ENCODE data around the gene KLF13.

Gene KLF13

GRCh38 chr15:31294067-31294466 lies 32.6 kb upstream of the KLF13 start:
- H4K20me1 ChIP-seq (ENCODE audit: insufficient read depth, low read length) = no peaks in the 10 kb centered on the region
- H3K4me3 ChIP-seq (ENCODE audit: low read depth, low read length, poor library complexity, severe bottlenecking) = no peak overlapping the region
- no peaks in the 10 kb centered on the region for H3F3A ChIP-seq (ENCODE audit: insufficient read depth, low read length)
- no peaks in the 10 kb centered on the region for H3K4me1 ChIP-seq (ENCODE audit: insufficient read depth, low read length, severe bottlenecking)
- H3K79me2 ChIP-seq (ENCODE audit: insufficient read depth, low read length) = no peaks in the 10 kb centered on the region
- peaks cover 4% of the 10 kb centered on the region; the same call in 1 of the 2 replicates for H3K9me3 ChIP-seq (ENCODE audit: low read length)
- H3K36me3 ChIP-seq (ENCODE audit: insufficient read depth, low read length) = no peaks in the 10 kb centered on the region; the same call in 1 of the 2 replicates
- no peak overlapping the region for H3K4me2 ChIP-seq (ENCODE audit: low read length)
- TF ChIP-seq CTCF (IDR thresholded peaks at IDR 0.05; ENCODE audit: low read length) (no peak), EZH2 (IDR thresholded peaks at IDR 0.05; ENCODE audit: borderline replicate concordance, low read length) (no peak)
- no peaks in the 10 kb centered on the region for H3K27me3 ChIP-seq (ENCODE audit: insufficient read depth, low read length)
- no peak overlapping the region for H3K27ac ChIP-seq (ENCODE audit: low read depth, low read length, poor library complexity, severe bottlenecking)
- H2AFZ ChIP-seq (ENCODE audit: low read length) = no peak overlapping the region
- H3K9me2 ChIP-seq (ENCODE audit: low read depth, low read length) = no peaks in the 10 kb centered on the region
- no peak overlapping the region for H3K9ac ChIP-seq (ENCODE audit: low read length)

- no peaks in the 10 kb centered on the region for H3K9me2 ChIP-seq (ENCODE audit: low read depth, low read length)
- TF ChIP-seq EZH2 (IDR thresholded peaks at IDR 0.05; ENCODE audit: borderline replicate concordance, low read length) (no peak), CTCF (IDR thresholded peaks at IDR 0.05; ENCODE audit: low read length) (no peak)
- H3F3A ChIP-seq (ENCODE audit: insufficient read depth, low read length) = no peaks in the 10 kb centered on the region
- H3K9me3 ChIP-seq (ENCODE audit: low read length) = no peaks in the 10 kb centered on the region
- no peak overlapping the region for H2AFZ ChIP-seq (ENCODE audit: low read length)
- H3K79me2 ChIP-seq (ENCODE audit: insufficient read depth, low read length) = no peaks in the 10 kb centered on the region
- no peaks in the 10 kb centered on the region for H3K27me3 ChIP-seq (ENCODE audit: insufficient read depth, low read length)
- no peaks in the 10 kb centered on the region; the same call in 1 of the 2 replicates for H3K36me3 ChIP-seq (ENCODE audit: insufficient read depth, low read length)
- peaks cover 11% of the 10 kb centered on the region for H3K4me1 ChIP-seq (ENCODE audit: insufficient read depth, low read length, severe bottlenecking)
- H4K20me1 ChIP-seq (ENCODE audit: insufficient read depth, low read length) = no peaks in the 10 kb centered on the region
- H3K4me2 ChIP-seq (ENCODE audit: low read length) = no peak overlapping the region
- H3K27ac ChIP-seq (ENCODE audit: low read depth, low read length, poor library complexity, severe bottlenecking) = no peak overlapping the region
- H3K4me3 ChIP-seq (ENCODE audit: low read depth, low read length, poor library complexity, severe bottlenecking) = no peak overlapping the region
- H3K9ac ChIP-seq (ENCODE audit: low read length) = no peak overlapping the region
These were observed 31.0 kb upstream of the KLF13 start for GRCh38 chr15:31295658-31296057.

GRCh38 chr15:31296219-31296645 lies 30.4 kb upstream of the KLF13 start:
- H3F3A ChIP-seq (ENCODE audit: insufficient read depth, low read length) = no peaks in the 10 kb centered on the region
- TF ChIP-seq CTCF (IDR thresholded peaks at IDR 0.05; ENCODE audit: low read length) = no peak
- no peak for TF ChIP-seq EZH2 (IDR thresholded peaks at IDR 0.05; ENCODE audit: borderline replicate concordance, low read length)

More at GRCh38 chr15:31296219-31296645, 30.4 kb upstream of the KLF13 start:
- Histone ChIP-seq H3K9me3 (ENCODE audit: low read length) (no peaks in the 10 kb centered on the region), H3K9ac (ENCODE audit: low read length) (no peak overlapping the region), H2AFZ (ENCODE audit: low read length) (no peak overlapping the region), H3K36me3 (ENCODE audit: insufficient read depth, low read length) (no peaks in the 10 kb centered on the region; the same call in 1 of the 2 replicates), H3K27me3 (ENCODE audit: insufficient read depth, low read length) (no peaks in the 10 kb centered on the region), H3K79me2 (ENCODE audit: insufficient read depth, low read length) (no peaks in the 10 kb centered on the region), H3K4me3 (ENCODE audit: low read depth, low read length, poor library complexity, severe bottlenecking) (no peak overlapping the region), H3K27ac (ENCODE audit: low read depth, low read length, poor library complexity, severe bottlenecking) (no peak overlapping the region), H3K4me2 (ENCODE audit: low read length) (no peak overlapping the region), H4K20me1 (ENCODE audit: insufficient read depth, low read length) (no peaks in the 10 kb centered on the region), H3K4me1 (ENCODE audit: insufficient read depth, low read length, severe bottlenecking) (peaks cover 17% of the 10 kb centered on the region), H3K9me2 (ENCODE audit: low read depth, low read length) (no peaks in the 10 kb centered on the region)

All from OCI-LY1 (cell line).